DOHH2 (cell line): ENCODE data around the gene VIM.

Experiments used
- EZH2phosphoT487 ChIP-seq: fragments of 200-600 bp; sonication (generic); IDR thresholded peaks from 2 replicates; pipeline ENCODE4 v1.6.1; 2017; ENCODE audit warnings: borderline replicate concordance, mild to moderate bottlenecking, antibody characterized with exemption, low read length, moderate library complexity, mixed read lengths
- TF ChIP-seq, protein P1 (sequence below): fragments of 200-600 bp; sonication (generic); IDR thresholded peaks from one replicate; pipeline ENCODE4 v1.5.1; 2014; ENCODE audit warnings: antibody characterized with exemption, mild to moderate bottlenecking, low read depth, low read length; ENCODE audit not compliant: poor library complexity, severe bottlenecking

DNA sequence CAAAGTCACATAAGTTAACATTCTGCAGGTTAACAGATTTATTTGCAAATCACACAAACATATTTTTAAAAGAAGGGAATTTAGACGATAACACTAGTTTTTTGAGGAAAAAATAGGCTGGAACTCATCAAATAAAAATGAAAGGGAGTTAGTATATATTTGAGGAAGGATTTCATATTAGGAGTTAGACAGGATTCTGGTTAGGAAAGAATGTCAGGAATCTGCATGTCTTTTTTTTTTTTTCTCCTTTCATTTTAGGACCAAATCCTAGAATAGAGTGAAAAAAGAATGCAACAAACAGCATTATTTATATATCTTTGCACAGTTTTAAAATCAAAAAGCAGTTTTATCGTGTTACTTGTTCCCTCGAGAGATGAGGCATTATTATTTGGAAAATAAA lies 17.7 kb upstream of the VIM start:
- TF ChIP-seq, protein P1, sequence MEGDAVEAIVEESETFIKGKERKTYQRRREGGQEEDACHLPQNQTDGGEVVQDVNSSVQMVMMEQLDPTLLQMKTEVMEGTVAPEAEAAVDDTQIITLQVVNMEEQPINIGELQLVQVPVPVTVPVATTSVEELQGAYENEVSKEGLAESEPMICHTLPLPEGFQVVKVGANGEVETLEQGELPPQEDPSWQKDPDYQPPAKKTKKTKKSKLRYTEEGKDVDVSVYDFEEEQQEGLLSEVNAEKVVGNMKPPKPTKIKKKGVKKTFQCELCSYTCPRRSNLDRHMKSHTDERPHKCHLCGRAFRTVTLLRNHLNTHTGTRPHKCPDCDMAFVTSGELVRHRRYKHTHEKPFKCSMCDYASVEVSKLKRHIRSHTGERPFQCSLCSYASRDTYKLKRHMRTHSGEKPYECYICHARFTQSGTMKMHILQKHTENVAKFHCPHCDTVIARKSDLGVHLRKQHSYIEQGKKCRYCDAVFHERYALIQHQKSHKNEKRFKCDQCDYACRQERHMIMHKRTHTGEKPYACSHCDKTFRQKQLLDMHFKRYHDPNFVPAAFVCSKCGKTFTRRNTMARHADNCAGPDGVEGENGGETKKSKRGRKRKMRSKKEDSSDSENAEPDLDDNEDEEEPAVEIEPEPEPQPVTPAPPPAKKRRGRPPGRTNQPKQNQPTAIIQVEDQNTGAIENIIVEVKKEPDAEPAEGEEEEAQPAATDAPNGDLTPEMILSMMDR, result no peak
- no peak for TF ChIP-seq EZH2phosphoT487
